K562 (cell line): Measurements from ENCODE around the gene NOLC1. TPM values are rescaled to one million over a fixed set of nuclear protein-coding genes. Genes with fewer than 3 reads are reported as not detected.

Experiments used
- DNMT1 ChIP-seq: fragments of 450-650 bp; IDR thresholded peaks from 2 replicates; pipeline ENCODE4 v1.6.1; 2016; ENCODE audit warnings: antibody characterized with exemption, mild to moderate bottlenecking
- DPF2 ChIP-seq: fragments of 450-650 bp; IDR thresholded peaks from 2 replicates; pipeline ENCODE4 v1.6.1; 2016
- EGR1 ChIP-seq: fragments of 450-650 bp; conservative IDR thresholded peaks from 2 replicates; pipeline ENCODE4 v1.6.1; 2017; ENCODE audit warnings: mild to moderate bottlenecking
- ELF1 ChIP-seq: fragments of 200-800 bp; sonication (Bioruptor generic); IDR thresholded peaks from 2 replicates; pipeline ENCODE4 v1.6.1; 2016; ENCODE audit warnings: missing genetic modification characterization, missing compliant biosample characterization
- KLF13 ChIP-seq: fragments of 450-650 bp; IDR thresholded peaks from 2 replicates; pipeline ENCODE4 v1.6.1; 2016; ENCODE audit warnings: missing genetic modification characterization, low read depth, mild to moderate bottlenecking, missing compliant biosample characterization, moderate library complexity, borderline replicate concordance
- MYNN ChIP-seq, 2 experiments: sonication (generic); formaldehyde crosslinking in 1 of 2; IDR thresholded peaks; 2 replicates each; pipeline versions ENCODE4 v1.5.0 to v1.6.1; 2016 to 2020; ENCODE audit warnings: antibody characterized with exemption in 1 of 2, missing genetic modification reagents in 1 of 2
- PML ChIP-seq: IDR thresholded peaks from 2 replicates; pipeline ENCODE4 v1.6.1; 2012; ENCODE audit warnings: low read length, inconsistent platforms
- POLR2B ChIP-seq: fragments of 450-650 bp; IDR thresholded peaks from 2 replicates; pipeline ENCODE4 v1.6.1; 2018; ENCODE audit warnings: low read depth; ENCODE audit not compliant: partially characterized antibody
- POLR3A ChIP-seq: IDR thresholded peaks from 2 replicates; pipeline ENCODE4 v1.6.1; 2011; ENCODE audit warnings: borderline replicate concordance, mild to moderate bottlenecking, moderate library complexity; ENCODE audit not compliant: insufficient read length, insufficient read depth; ENCODE audit errors: extremely low read depth
- RBFOX2 ChIP-seq: fragments of 200-400 bp; formaldehyde crosslinking; IDR thresholded peaks from 2 replicates; pipeline ENCODE4 v1.6.1; 2017; ENCODE audit warnings: low read depth, mild to moderate bottlenecking, low read length, moderate library complexity
- SP1 ChIP-seq: sonication (generic); formaldehyde crosslinking; IDR thresholded peaks from 2 replicates; pipeline ENCODE4 v1.8.1; 2022; ENCODE audit warnings: mild to moderate bottlenecking, missing genetic modification reagents
- TAF1 ChIP-seq: IDR thresholded peaks from 2 replicates; pipeline ENCODE4 v1.6.1; 2011; ENCODE audit warnings: mild to moderate bottlenecking, low read length, moderate library complexity; ENCODE audit not compliant: insufficient read depth, control insufficient read depth, severe bottlenecking; ENCODE audit errors: extremely low read depth
- TCF7 ChIP-seq: sonication (generic); IDR thresholded peaks from 2 replicates; pipeline ENCODE4 v1.6.1; 2016; ENCODE audit warnings: antibody characterized with exemption, borderline replicate concordance
- TOE1 ChIP-seq, 2 experiments: fragments of 450-650 bp in 1 of 2; sonication (generic) in 1 of 2; formaldehyde crosslinking in 1 of 2; IDR thresholded peaks; 2 replicates each; pipeline versions ENCODE4 v1.7.1 to v1.8.0; 2016 to 2022; ENCODE audit warnings: borderline replicate concordance in 2 of 2, mild to moderate bottlenecking in 2 of 2, antibody characterized with exemption in 1 of 2, inconsistent platforms in 1 of 2, low read depth in 1 of 2, missing genetic modification reagents in 1 of 2, moderate library complexity in 1 of 2
- ZFP36 ChIP-seq: fragments of 150-350 bp; IDR thresholded peaks from 2 replicates; pipeline ENCODE4 v1.6.1; 2018; ENCODE audit warnings: low read length, low read depth; ENCODE audit not compliant: partially characterized antibody
- ZNF583 ChIP-seq: fragments of 250-450 bp; sonication (Bioruptor Pico); IDR thresholded peaks from 2 replicates; pipeline ENCODE4 v1.4.0; 2020
- ZNF589 ChIP-seq: fragments of 200-800 bp; sonication (Bioruptor generic); IDR thresholded peaks from 2 replicates; pipeline ENCODE4 v1.6.1; 2016; ENCODE audit warnings: low read depth, missing genetic modification characterization, missing compliant biosample characterization
- polyA plus RNA-seq, 8 experiments: library from polyadenylated mRNA; depleted of rRNA in 4 of 8; stranded (reverse) in 5 of 8; unstranded in 3 of 8; fragments of >200 nt; fragmentation: Nextera tagmentation in 2 of 8; fragmentation: Illumina TruSeq in 1 of 8; extraction: Ambion mirVana in 2 of 8; extraction: Trizol in 1 of 8; gene quantifications; 2 replicates each; pipeline versions ENCODE4 v1.2.1 to v1.2.3, GENCODE V29; 2011 to 2014; ENCODE audit warnings: inconsistent platforms in 1 of 8, missing spikeins in 1 of 8
- total RNA-seq, 7 experiments: library from RNA; depleted of rRNA in 6 of 7; stranded (reverse); fragments of >200 nt in 6 of 7; fragmentation: Illumina TruSeq in 2 of 7; extraction: Trizol in 2 of 7; gene quantifications; 2 replicates each; pipeline versions ENCODE4 v1.2.1 to v1.2.3, GENCODE V29; 2011 to 2021; ENCODE audit warnings: low replicate concordance in 1 of 7
- TF ChIP-seq, protein P1 (sequence below): fragments of 150-350 bp; conservative IDR thresholded peaks from 2 replicates; pipeline ENCODE4 v1.6.1; 2014; ENCODE audit warnings: low read length
- TF ChIP-seq, protein P2 (sequence below): sonication (generic); formaldehyde crosslinking; IDR thresholded peaks from 2 replicates; pipeline ENCODE4 v1.8.0; 2022; ENCODE audit warnings: mild to moderate bottlenecking, missing genetic modification reagents
- TF ChIP-seq, protein P3 (sequence below): fragments of 450-650 bp; formaldehyde crosslinking; IDR thresholded peaks from 2 replicates; pipeline ENCODE4 v1.4.0; 2022; ENCODE audit warnings: missing genetic modification characterization
- TF ChIP-seq, protein P4 (sequence below): sonication (generic); formaldehyde crosslinking; IDR thresholded peaks from 2 replicates; pipeline ENCODE4 v1.8.0; 2022; ENCODE audit warnings: missing genetic modification reagents, mild to moderate bottlenecking, moderate library complexity, borderline replicate concordance

Gene NOLC1
- total and polyA plus RNA-seq, 9 of the 15 experiments (the other 6 are each of a cell fraction or from before 2014, with no cell fraction given): 102 to 310 (median 165) TPM

DNA sequence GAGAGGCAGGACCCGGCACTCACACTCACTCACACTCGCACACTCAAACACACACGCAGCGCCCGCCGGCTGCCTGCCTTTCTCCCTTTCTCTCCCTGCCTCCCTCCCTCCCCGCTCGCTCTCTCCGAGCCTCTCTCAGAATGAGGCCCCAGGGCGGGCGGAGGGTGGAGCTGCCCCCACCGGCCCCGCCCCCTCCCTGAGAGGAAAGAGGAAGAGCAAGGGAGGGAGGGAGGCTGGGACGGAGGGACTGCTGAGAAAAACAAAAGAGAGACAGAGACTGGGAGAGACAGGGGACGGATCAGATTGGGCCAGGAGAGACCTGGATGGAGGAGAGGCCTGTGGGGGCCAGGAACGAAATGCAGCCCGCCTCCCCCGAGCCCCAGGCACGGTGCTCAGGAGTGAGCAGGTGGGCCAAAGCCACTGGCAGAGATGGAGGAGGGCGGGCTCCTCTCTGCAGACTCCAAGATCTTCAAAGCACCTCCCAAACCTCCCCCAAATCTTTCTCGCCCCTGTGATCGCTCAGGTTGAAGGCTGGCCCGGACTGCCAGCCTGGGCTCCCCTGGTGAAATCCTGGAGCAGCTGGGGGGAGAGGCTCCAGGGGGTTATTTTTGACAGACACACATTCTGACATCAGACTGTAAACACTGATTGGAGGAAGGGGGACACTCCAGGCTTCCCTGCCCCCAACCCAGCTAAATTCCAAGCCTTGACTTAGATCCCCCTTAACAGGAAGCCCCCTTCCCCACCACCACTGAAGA, 37.1 kb upstream of the NOLC1 start (continued):
- TF ChIP-seq, protein P1, sequence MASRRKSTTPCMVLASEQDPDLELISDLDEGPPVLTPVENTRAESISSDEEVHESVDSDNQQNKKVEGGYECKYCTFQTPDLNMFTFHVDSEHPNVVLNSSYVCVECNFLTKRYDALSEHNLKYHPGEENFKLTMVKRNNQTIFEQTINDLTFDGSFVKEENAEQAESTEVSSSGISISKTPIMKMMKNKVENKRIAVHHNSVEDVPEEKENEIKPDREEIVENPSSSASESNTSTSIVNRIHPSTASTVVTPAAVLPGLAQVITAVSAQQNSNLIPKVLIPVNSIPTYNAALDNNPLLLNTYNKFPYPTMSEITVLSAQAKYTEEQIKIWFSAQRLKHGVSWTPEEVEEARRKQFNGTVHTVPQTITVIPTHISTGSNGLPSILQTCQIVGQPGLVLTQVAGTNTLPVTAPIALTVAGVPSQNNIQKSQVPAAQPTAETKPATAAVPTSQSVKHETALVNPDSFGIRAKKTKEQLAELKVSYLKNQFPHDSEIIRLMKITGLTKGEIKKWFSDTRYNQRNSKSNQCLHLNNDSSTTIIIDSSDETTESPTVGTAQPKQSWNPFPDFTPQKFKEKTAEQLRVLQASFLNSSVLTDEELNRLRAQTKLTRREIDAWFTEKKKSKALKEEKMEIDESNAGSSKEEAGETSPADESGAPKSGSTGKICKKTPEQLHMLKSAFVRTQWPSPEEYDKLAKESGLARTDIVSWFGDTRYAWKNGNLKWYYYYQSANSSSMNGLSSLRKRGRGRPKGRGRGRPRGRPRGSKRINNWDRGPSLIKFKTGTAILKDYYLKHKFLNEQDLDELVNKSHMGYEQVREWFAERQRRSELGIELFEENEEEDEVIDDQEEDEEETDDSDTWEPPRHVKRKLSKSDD: no peak
- peak; percentile 29; the same call in 1 of the 2 replicates for TF ChIP-seq EGR1
- peak; percentile 66 for TF ChIP-seq POLR2B
- TF ChIP-seq TCF7: no peak
- peak; percentile 45 for TF ChIP-seq ZFP36
- TF ChIP-seq RBFOX2: peak; percentile 57
- TF ChIP-seq, protein P2, sequence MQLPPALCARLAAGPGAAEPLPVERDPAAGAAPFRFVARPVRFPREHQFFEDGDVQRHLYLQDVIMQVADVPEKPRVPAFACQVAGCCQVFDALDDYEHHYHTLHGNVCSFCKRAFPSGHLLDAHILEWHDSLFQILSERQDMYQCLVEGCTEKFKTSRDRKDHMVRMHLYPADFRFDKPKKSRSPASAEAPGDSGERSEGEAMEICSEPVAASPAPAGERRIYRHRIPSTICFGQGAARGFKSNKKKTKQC: no peak
- no peak for TF ChIP-seq POLR3A
- TF ChIP-seq, protein P3, sequence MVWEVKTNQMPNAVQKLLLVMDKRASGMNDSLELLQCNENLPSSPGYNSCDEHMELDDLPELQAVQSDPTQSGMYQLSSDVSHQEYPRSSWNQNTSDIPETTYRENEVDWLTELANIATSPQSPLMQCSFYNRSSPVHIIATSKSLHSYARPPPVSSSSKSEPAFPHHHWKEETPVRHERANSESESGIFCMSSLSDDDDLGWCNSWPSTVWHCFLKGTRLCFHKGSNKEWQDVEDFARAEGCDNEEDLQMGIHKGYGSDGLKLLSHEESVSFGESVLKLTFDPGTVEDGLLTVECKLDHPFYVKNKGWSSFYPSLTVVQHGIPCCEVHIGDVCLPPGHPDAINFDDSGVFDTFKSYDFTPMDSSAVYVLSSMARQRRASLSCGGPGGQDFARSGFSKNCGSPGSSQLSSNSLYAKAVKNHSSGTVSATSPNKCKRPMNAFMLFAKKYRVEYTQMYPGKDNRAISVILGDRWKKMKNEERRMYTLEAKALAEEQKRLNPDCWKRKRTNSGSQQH (CRISPR knock-in tag): no peak
- TF ChIP-seq ZNF589 (CRISPR knock-in tag): no peak
- peak; percentile 43; the same call in 1 of the 2 replicates for TF ChIP-seq MYNN (IDR thresholded peaks at IDR 0.05)
- no peak for TF ChIP-seq MYNN (CRISPR knock-in tag; IDR thresholded peaks at IDR 0.05)
- peak; percentile 49; the same call in 1 of the 2 replicates for TF ChIP-seq SP1 (CRISPR knock-in tag)
- 0 out of 2 replicates have a peak, but pooled peaks have one; percentile 37 for TF ChIP-seq KLF13
- TF ChIP-seq PML: peak; percentile 64; the same call in 1 of the 2 replicates
- TF ChIP-seq TAF1: peak; percentile 92
- TF ChIP-seq, protein P4, sequence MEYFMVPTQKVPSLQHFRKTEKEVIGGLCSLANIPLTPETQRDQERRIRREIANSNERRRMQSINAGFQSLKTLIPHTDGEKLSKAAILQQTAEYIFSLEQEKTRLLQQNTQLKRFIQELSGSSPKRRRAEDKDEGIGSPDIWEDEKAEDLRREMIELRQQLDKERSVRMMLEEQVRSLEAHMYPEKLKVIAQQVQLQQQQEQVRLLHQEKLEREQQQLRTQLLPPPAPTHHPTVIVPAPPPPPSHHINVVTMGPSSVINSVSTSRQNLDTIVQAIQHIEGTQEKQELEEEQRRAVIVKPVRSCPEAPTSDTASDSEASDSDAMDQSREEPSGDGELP (CRISPR knock-in tag): peak; percentile 19; the same call in 1 of the 2 replicates
- TF ChIP-seq ELF1 (tag): peak; percentile 28; the same call in 1 of the 2 replicates
- no peak for TF ChIP-seq DNMT1
- 0 out of 2 replicates have a peak, but pooled peaks have one; percentile 42 for TF ChIP-seq TOE1 (IDR thresholded peaks at IDR 0.05; ENCODE audit: borderline replicate concordance)
- no peak for TF ChIP-seq TOE1 (CRISPR knock-in tag; IDR thresholded peaks at IDR 0.05; ENCODE audit: borderline replicate concordance, low read depth)
- peak; percentile 41; the same call in 1 of the 2 replicates for TF ChIP-seq DPF2
- TF ChIP-seq ZNF583 (CRISPR knock-in tag): no peak
